Lower leg skin (tissue), 3 donors: ENCODE measurements around the gene CRYGD.

Experiments used
- POLR2A ChIP-seq, 2 donors: fragments of 450-650 bp; IDR thresholded peaks; one replicate each; pipeline ENCODE4 v1.6.1; 2016 to 2017; ENCODE audit warnings: antibody characterized with exemption in 2 of 2, mild to moderate bottlenecking in 1 of 2, moderate library complexity in 1 of 2
- TF ChIP-seq, protein P1 (sequence below), 3 donors: fragments of 450-650 bp; IDR thresholded peaks; one replicate each; pipeline ENCODE4 v1.5.1; 2016; ENCODE audit warnings: antibody characterized with exemption in 3 of 3, mild to moderate bottlenecking in 3 of 3, moderate library complexity in 2 of 3

DNA sequence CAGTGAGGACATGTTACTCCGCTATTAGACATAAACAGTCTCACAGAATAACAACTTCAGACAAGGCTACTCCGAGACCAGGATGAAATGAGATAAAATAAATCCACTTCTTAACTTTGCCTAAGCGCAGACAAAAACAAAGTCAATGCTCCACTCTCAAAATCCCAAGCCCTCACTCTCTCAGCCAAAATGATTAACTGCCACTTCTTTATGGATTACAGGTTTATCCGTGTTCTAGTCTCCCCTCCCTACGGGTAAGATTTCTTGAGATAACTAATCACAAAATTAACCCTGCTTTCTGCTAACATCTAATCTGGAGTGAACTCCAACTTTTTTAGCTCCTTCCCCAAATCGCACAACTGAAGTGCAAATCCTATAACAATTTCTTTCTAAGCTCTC is 6.4 kb upstream of the CRYGD start:
- no peak for TF ChIP-seq POLR2A (IDR thresholded peaks at IDR 0.05)
- TF ChIP-seq, protein P1, sequence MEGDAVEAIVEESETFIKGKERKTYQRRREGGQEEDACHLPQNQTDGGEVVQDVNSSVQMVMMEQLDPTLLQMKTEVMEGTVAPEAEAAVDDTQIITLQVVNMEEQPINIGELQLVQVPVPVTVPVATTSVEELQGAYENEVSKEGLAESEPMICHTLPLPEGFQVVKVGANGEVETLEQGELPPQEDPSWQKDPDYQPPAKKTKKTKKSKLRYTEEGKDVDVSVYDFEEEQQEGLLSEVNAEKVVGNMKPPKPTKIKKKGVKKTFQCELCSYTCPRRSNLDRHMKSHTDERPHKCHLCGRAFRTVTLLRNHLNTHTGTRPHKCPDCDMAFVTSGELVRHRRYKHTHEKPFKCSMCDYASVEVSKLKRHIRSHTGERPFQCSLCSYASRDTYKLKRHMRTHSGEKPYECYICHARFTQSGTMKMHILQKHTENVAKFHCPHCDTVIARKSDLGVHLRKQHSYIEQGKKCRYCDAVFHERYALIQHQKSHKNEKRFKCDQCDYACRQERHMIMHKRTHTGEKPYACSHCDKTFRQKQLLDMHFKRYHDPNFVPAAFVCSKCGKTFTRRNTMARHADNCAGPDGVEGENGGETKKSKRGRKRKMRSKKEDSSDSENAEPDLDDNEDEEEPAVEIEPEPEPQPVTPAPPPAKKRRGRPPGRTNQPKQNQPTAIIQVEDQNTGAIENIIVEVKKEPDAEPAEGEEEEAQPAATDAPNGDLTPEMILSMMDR (IDR thresholded peaks at IDR 0.05), result no peak
